Measurements from ENCODE around the gene PCDHAC1.
A peak's percentile ranks its signal among the peaks of the same experiment; 100 is the strongest.
"Not testable (repeated sequence)": the region's sequence is repeated elsewhere in the genome, so short reads cannot be mapped to it uniquely, and the experiment has no call there.

PCDHAC1 gene, protein sequence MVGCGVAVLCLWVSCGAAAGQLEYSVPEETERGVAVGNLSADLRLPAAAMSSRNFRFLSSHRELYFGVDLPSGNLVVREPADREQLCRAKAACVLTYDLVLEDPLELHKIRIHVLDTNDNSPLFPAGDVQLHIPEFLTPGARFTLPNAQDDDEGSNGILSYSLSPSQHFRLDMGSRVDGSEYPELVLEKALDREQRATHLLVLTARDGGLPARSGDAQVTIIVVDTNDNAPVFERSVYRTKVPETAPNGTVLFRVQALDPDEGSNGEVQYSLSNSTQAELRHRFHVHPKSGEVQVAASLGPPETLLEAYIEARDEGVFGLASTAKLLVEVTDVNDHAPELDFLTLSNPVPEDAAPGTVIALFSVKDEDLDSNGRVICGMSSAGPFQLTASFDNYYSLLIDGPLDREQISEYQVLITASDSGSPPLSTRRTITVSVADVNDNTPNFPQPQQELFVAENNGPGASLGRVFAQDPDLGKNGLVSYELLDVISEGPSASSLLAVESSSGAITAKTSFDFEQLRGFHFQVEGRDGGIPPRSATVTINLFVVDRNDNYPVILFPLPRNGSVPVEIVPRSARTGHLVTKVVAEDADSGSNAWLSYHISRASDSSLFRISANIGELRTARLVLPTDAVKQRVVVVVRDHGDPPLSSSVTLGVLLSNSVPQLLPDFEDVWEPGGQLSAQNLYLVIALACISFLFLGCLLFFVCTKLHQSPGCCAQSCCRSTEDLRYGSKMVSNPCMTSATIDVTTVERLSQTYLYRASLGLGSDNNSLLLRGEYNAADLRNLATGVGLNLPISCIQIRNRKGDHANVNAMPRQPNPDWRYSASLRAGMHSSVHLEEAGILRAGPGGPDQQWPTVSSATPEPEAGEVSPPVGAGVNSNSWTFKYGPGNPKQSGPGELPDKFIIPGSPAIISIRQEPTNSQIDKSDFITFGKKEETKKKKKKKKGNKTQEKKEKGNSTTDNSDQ

DNA sequence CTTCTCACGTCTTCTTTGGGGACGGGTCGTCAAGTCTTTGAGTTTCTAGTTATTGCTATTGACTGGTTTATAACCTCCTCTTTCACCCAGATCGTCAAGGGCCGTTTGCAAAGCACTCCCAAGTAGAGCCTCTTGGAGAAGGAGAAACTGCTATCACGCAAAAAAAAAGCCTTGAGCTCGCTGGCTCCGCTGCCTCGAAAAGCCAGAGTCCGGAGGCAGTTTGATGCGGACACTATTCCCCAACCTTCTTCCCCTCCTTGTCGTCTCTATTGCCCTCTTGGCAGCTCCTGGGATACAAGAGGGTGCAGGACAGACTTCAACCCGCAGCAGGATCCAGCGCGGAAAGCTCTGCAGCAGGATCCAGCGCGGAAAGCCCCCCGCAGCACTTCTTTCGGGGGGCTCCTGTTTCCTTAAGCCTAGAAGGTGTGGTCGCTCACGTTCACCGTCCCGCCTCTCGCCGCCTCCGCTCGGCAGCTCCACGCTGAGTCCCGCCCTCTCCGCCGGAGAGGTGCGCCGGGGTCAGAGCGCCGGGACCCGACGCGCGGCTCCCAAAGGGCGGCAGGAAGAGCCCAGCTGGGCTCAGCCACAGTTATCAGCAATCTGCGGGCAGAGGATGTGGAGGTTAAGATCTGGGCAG, at the start of gene PCDHAC1:
Gene PCDHAC1, plus strand, starts transcription at position 494 of the 637 bp plus-strand sequence. CDS start 594 bp downstream, outside the sequence.
- DNase-seq (ENCODE audit: low read depth in 3 of 3), result no peak

DNA sequence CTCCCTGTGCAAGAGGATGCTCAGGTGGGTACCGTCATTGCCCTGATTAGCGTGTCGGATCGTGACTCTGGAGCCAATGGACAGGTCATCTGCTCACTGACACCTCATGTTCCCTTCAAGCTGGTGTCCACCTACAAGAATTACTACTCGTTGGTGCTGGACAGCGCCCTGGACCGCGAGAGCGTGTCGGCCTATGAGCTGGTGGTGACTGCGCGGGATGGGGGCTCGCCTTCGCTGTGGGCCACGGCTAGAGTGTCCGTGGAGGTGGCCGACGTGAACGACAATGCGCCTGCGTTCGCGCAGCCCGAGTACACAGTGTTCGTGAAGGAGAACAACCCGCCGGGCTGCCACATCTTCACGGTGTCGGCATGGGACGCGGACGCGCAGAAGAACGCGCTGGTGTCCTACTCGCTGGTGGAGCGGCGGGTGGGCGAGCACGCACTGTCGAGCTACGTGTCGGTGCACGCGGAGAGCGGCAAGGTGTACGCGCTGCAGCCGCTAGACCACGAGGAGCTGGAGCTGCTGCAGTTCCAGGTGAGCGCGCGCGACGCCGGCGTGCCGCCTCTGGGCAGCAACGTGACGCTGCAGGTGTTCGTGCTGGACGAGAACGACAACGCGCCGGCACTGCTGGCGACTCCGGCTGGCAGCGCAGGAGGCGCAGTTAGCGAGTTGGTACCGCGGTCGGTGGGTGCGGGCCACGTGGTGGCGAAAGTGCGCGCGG, 49.4 kb upstream of the PCDHAC1 start:
- DNase-seq (ENCODE audit: low read depth in 3 of 3), result not testable (repeated sequence)

DNA sequence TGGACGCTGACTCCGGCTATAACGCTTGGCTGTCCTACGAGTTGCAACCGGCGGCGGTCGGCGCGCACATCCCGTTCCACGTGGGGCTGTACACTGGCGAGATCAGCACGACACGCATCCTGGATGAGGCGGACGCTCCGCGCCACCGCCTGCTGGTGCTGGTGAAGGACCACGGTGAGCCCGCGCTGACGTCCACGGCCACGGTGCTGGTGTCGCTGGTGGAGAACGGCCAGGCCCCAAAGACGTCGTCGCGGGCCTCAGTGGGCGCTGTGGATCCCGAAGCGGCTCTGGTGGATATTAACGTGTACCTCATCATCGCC, 48.9 kb upstream of the PCDHAC1 start:
- no peak for DNase-seq (ENCODE audit: low read depth in 3 of 3)

DNA sequence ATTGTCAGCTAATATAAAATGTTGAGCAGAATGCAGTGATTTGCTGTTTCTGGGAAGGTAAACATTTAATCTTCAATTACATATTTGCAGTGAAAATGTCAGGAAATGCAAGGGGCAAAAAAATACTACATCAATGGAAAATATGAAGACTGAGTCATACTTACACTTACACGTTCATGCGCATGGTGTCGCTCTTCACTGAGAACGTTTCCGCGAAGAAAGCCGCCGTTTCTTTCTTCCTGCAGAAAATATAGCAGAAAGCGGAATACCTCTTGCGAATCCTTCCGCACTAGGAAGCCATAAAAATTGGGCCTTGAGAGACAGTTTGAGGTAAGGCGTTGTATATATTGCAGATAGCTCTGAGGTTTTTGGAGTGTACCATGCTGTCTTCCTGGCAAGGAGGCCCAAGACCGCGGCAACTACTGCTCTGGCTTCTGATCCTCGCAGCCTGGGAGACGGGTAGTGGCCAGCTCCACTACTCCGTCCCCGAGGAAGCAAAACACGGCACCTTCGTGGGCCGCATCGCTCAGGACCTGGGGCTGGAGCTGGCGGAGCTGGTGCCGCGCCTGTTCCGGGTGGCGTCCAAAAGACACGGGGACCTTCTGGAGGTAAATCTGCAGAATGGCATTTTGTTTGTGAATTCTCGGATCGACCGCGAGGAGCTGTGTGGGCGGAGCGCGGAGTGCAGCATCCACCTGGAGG, 44.1 kb upstream of the PCDHAC1 start, which contains the start of gene PCDHA13:
Gene PCDHA13, plus strand, starts transcription at position 236 of the 702 bp plus-strand sequence. Its CDS starts 145 bp downstream, at position 381.
- no peak for DNase-seq (ENCODE audit: low read depth in 3 of 3)

DNA sequence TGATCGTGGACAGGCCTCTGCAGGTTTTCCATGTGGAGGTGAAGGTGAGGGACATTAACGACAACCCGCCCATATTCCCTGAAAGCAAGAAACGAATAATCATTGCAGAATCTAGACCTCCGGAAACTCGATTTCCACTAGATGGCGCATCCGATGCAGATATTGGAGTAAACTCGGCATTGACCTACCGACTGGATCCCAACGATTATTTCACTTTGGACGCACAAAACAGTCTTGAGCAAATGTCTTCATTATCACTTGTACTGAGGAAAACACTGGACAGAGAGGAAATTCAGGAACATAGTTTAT, 43.6 kb upstream of the PCDHAC1 start:
- DNase-seq (ENCODE audit: low read depth in 3 of 3), result no peak

DNA sequence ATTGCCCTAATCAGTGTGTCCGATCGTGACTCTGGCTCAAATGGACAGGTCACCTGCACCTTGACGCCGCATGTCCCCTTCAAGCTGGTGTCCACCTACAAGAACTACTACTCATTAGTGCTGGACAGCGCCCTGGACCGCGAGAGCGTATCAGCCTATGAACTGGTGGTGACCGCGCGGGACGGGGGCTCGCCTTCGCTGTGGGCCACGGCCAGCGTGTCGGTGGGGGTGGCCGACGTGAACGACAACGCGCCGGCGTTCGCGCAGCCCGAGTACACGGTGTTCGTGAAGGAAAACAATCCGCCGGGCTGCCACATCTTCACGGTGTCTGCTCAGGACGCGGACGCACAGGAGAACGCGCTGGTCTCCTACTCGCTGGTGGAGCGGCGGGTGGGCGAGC, 42.7 kb upstream of the PCDHAC1 start:
- DNase-seq (ENCODE audit: low read depth in 3 of 3), result no peak

DNA sequence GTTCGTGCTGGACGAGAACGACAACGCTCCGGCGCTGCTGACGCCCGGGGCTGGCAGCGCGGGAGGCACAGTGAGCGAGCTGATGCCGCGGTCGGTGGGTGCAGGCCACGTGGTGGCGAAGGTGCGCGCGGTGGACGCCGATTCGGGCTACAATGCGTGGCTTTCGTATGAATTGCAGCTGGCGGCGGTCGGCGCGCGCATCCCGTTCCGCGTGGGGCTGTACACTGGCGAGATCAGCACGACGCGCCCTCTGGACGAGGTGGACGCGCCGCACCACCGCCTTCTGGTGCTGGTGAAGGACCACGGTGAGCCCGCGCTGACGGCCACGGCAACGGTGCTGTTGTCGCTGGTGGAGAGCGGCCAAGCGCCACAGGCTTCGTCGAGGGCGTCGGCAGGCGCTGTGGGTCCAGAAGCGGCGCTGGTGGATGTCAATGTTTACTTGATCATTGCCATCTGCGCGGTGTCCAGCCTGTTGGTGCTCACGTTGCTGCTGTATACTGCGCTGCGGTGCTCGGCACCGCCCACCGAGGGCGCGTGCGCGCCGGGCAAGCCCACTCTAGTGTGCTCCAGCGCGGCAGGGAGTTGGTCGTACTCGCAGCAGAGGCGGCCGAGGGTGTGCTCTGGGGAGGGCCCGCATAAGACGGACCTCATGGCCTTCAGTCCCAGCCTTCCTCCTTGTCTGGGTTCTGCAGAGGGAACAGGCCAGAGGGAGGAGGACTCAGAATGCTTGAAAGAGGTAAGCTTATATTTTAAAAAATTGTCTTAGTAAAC, 42.0 kb upstream of the PCDHAC1 start:
- no peak for DNase-seq (ENCODE audit: low read depth in 3 of 3)

DNA sequence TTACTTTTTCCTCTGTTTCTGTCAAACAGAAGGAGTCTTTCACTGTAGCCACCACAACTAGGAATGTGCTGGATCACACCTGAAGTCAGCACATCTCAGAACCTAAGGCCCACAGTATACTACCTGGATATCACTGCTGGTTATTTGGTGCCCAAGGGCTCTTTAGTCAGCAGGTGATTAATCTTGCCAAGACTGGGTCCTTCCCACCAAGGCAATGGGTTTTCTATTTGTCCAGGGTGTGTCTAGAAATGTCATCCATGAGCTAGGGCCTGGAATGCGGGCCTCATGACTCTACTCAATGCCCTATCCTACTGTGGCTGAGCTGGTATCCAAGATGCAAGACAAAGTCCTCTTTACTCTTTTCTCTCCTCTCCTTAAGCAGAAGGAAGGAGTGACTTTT, 9.8 kb upstream of the PCDHAC1 start:
- DNase-seq (ENCODE audit: low read depth in 3 of 3), result no peak

DNA sequence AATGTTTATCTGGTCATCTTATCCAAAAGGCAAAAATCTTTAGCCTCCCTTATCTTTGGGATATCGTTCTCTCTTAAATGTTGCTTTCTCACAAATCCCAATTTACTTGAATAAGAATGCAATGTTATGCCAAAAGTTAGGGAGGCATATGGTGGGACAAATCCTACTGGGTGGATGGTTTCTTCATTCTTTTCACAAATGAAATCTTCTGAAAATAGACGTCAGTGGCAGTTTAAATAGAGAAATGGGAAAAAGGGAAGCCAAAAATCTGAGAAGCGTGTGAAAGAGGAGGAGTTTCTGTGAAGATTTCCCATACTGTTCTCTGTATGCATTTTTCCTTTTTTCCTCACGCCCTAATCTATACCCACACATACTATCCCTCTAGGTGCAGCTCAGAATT, 2.5 kb upstream of the PCDHAC1 start:
- DNase-seq (ENCODE audit: low read depth in 3 of 3), result no peak

DNA sequence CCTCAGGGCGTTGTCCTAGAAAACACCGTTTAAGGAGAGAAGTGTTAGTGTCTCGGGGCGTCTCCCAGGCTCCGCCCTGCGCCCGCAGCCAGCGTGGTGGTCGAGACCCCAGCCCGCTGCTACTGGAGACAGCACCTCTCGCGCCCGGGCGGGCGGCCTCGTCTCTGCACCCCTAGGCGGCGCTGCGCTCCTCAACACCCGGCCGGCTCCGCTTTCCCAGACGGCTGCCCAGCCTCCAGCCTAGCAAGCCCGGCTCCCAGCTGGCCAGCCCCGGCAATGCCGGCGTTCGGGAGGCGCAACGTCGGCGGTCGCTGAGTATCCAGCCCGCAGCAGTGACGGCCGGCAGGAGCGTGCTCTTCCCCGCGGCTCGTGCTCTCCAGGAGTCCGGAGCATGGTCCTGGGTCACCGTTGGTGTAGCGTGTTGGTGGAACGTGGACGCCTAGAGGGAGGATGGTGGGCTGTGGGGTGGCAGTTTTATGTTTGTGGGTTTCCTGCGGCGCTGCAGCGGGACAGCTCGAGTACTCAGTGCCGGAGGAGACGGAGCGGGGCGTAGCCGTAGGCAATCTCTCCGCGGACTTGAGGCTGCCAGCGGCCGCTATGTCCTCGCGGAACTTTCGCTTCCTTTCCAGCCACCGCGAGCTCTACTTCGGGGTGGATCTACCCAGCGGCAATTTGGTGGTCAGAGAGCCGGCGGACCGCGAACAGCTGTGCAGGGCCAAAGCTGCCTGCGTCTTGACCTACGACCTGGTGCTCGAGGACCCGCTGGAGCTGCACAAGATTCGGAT, 536 bp downstream of the PCDHAC1 start:
- peak in 2 of 3 donors; percentile 11 to 12 for DNase-seq (ENCODE audit: low read depth in 3 of 3)

DNA sequence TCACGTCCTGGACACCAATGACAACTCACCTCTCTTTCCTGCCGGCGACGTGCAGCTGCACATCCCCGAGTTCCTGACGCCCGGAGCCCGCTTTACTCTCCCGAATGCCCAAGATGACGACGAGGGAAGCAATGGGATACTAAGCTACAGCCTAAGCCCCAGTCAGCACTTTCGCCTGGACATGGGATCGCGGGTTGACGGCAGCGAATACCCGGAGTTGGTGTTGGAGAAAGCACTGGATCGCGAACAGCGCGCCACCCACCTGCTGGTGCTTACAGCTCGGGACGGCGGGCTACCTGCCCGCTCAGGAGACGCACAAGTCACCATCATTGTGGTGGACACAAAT, 1.1 kb downstream of the PCDHAC1 start:
- no peak for DNase-seq (ENCODE audit: low read depth in 3 of 3)

DNA sequence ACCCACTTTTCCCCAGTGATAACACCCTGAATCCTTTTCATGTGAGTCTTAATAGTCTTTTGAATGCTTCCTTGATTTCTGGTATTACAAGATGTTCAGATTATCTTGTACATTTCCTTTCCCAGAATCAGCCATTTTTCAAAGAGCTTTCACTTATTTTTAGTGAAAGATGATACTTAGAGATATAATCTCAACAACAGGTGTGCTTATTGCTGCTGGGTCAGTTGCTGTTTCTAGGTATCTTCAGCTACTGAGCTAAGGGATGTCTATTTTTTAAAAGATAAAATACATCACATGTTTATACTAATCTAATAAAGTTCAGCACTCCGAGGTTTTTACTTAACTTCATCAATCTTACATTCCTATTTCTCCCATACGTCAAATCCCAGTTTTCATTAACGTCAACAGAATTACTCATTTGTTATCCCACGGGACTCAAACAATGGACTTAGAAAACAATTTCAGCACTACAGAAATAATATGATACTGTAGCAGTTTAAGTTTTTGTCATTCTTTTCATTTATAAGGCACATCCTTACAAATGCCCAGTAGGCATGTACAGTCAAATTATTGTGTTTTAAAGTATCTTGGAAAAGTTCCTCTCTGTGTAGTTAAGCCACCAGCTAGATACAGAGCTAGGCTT, 9.0 kb downstream of the PCDHAC1 start:
- DNase-seq (ENCODE audit: low read depth in 3 of 3), result no peak

DNA sequence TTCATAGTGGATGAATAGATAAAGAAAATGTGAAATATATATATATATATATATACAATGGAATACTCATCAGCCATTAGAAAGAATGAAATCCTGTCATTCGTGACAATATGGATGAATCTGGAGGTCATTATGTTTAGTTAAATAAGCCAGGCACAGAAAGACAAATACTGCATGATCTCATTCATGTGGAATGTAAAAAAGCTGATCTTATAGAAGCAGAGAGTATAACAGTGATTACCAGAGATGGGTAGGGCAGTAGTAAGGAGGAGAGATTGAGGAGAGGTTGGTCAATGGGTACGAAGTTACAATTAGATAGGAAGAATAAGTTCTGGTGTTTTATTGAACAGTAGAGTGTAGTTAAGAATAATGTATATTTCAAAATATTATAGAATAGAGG, 20.5 kb downstream of the PCDHAC1 start:
- DNase-seq (ENCODE audit: low read depth in 3 of 3), result no peak

DNA sequence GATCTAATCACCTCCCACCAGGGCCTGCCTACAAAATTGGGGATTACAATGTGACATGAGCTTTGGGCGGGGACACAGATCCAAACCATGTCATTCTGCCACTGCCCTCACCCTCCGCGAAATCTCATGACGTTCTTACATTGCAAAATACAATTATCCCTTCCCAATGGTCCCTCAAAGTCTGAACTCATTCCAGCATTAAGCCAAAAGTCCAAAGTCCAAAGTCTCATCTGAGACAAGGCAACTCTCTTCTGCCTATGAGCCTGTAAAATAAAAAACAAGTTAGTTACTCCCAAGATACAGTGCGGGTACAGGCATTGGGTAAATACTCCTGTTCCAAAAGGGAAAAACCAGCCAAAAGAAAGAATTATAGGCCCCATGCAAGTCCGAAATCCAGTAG, 25.5 kb downstream of the PCDHAC1 start:
- DNase-seq (ENCODE audit: low read depth in 3 of 3), result no peak

DNA sequence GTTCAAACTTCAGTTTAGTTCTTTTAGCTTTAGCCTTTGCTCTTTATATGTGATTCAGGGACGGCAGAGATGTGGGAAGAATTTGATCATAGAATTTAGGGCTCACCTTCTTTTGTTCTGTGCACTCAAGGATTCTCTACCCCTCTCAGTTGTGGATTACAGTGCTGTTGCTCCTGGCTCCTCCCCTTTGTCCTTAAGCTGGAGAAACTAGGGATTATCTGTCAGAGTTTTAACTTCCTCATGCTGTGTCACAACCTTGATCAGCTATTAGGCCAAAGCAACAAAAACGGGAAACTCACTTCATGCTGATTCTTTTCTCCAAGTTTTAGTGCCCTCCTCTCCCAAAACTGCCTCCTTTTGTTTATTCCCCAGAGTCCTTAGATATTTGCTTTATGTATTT, 27.1 kb downstream of the PCDHAC1 start:
- no peak for DNase-seq (ENCODE audit: low read depth in 3 of 3)

DNA sequence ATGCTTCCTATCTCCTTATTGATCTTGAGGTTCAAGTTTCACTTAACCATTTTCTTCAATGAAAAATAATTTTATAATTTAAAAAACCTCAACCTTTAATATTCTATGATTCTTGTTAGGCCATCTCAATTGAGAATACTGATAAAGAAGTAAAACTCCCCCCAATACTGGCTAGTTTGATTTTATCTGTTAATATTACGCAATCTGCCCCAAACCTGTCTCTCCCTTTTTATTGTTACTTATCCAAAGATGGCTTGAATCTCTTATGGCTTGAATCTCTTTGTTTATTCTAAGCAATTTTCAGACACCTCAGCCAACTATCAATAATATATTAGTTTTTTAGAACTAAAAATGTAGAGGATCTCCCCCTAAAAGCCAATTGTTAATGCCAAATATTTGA, 36.1 kb downstream of the PCDHAC1 start:
- DNase-seq (ENCODE audit: low read depth in 3 of 3), result no peak

DNA sequence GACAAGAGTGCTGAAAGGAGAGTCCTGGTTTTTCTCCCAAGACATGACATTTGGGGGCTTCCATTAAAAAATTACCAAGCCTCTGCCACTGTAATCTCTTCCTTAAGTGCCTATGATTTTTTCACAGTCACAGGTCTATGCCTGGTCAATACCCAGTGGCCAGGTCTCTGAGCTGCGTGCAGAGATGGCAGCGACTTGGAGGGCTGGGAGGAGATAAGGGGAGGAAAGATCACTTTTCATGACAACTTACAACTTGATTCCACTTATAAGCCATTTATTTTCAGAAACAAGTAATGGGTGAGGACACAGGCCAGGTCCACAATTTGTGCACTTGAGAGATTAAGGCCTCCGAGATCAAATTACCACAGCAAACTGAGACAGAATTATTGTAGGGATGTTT, 38.3 kb downstream of the PCDHAC1 start:
- DNase-seq (ENCODE audit: low read depth in 3 of 3), result no peak

DNA sequence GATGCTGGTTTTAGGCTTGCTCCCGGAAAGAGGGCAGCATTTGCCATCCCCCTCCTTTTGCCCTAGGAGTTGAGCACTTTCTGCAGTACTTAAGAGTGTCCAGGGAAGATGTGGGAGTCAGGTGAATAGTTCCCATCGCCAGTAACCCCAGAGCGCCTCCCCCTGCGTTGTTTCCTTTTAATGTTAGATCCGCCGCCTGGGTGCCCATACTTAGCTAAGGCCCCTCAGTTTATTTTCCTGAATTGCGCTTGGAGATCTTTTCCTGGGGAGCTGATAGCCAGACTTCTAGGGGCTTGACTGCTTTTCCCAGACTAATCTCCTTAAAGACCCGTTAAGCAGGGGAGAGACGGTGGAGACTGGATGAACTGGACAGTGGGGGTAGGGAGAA, 39.8 kb downstream of the PCDHAC1 start:
- no peak for DNase-seq (ENCODE audit: low read depth in 3 of 3)

Data from stimulated activated CD4-positive, alpha-beta T cell treated with anti-CD3 and anti-CD28 coated beads, TNF-alpha, amount 100 ng/mL, for 48 hours (primary cell).